Mucosa of descending colon (tissue), 3 donors: Measurements from ENCODE around the gene ZBTB47. TPM values are rescaled to one million over a fixed set of nuclear protein-coding genes. Genes with fewer than 3 reads are reported as not detected.
A peak's percentile ranks its signal among the peaks of the same experiment; 100 is the strongest.

Experiments used
- ATAC-seq: fragments of 200-7000 bp; cut with Tn5 transposase; one replicate; pipeline ENCODE4 v1.9.1; 2020; ENCODE audit warnings: mild to moderate bottlenecking, moderate library complexity
- DNase-seq, 3 donors: peaks; one replicate each; pipeline ENCODE4 v3.0.0-alpha.2; 2020
- H3K36me3 ChIP-seq: fragments of 200-600 bp; one replicate; pipeline ENCODE4 v1.8.0; 2021; ENCODE audit warnings: low read depth, mild to moderate bottlenecking
- H3K4me1 ChIP-seq: fragments of 200-600 bp; one replicate; pipeline ENCODE4 v1.8.0; 2021; ENCODE audit warnings: low read depth, mild to moderate bottlenecking
- H3K4me3 ChIP-seq: fragments of 200-600 bp; one replicate; pipeline ENCODE4 v1.8.0; 2021; ENCODE audit warnings: mild to moderate bottlenecking
- H3K9me3 ChIP-seq: fragments of 200-600 bp; one replicate; pipeline ENCODE4 v1.8.0; 2021; ENCODE audit warnings: mild to moderate bottlenecking
- CTCF ChIP-seq: fragments of 200-600 bp; IDR thresholded peaks from one replicate; pipeline ENCODE4 v1.8.0; 2022; ENCODE audit warnings: antibody characterized with exemption, mild to moderate bottlenecking
- intact Hi-C, 2 donors: fragments of 100-400 bp; cut with DNase I in 1 of 2; cut with micrococcal nuclease in 1 of 2; formaldehyde crosslinking; loops; one replicate each; pipeline versions ENCODE4 v1.11.0 to v1.11.1; 2022; cut with DNase I, micrococcal nuclease
- total RNA-seq, 3 donors: library from RNA; stranded (reverse); fragmentation: NEBNext Ultra II Directional in 2 of 3; extraction: Animal tissue kit (Norgen Biotek cat#: 25700) in 2 of 3; gene quantifications; one replicate each; pipeline versions ENCODE4 v1.2.1 to v1.2.4, GENCODE V29; 2021 to 2023
- donor health status: DM: no; HTN: no; CAD: no; lungs with moderate emphysema.
- donor health status: DM: no; HTN: no; CAD: no.
- donor health status: DM: no; HTN: yes; CAD: no.

Gene ZBTB47
- total RNA-seq, 3 donors from 2014 or later, result 3.1 to 45.5 (median 12.4) TPM

GRCh38 chr3:42680271-42680670, 26.8 kb downstream of the ZBTB47 start:
- no peak for TF ChIP-seq CTCF

GRCh38 chr3:42680806-42681205, 27.3 kb downstream of the ZBTB47 start:
- DNase-seq (no peak), ATAC-seq (no peak)
- Histone ChIP-seq H3K4me3 (no peak overlapping the region), H3K36me3 (no peaks in the 10 kb centered on the region), H3K4me1 (no peaks in the 10 kb centered on the region), H3K9me3 (no peaks in the 10 kb centered on the region)
- intact Hi-C loops, result no loop called here
- no peak for TF ChIP-seq CTCF

More at GRCh38 chr3:42680271-42680670, 26.8 kb downstream of the ZBTB47 start:
- H3K9me3 ChIP-seq, result no peaks in the 10 kb centered on the region
- H3K36me3 ChIP-seq, result no peaks in the 10 kb centered on the region
- ATAC-seq (no peak), DNase-seq (no peak)
- H3K4me1 ChIP-seq, result no peaks in the 10 kb centered on the region
- intact Hi-C loops, result no loop called here
- no peak overlapping the region for H3K4me3 ChIP-seq

- Histone ChIP-seq H3K9me3 (no peaks in the 10 kb centered on the region), H3K4me1 (no peaks in the 10 kb centered on the region), H3K36me3 (no peaks in the 10 kb centered on the region), H3K4me3 (no peak overlapping the region)
- DNase-seq, result no peak
- no peak for ATAC-seq
- intact Hi-C loops, result no loop called here
- no peak for TF ChIP-seq CTCF
These were observed 28.0 kb downstream of the ZBTB47 start for GRCh38 chr3:42681361-42682038.

- ATAC-seq, result no peak
- Histone ChIP-seq H3K9me3 (no peaks in the 10 kb centered on the region), H3K4me3 (no peak overlapping the region), H3K4me1 (no peaks in the 10 kb centered on the region), H3K36me3 (no peaks in the 10 kb centered on the region)
- intact Hi-C loops, result no loop called here
- no peak for TF ChIP-seq CTCF
- DNase-seq, result peak in 2 of 3 donors; percentile 8 to 26
These were observed 29.0 kb downstream of the ZBTB47 start for GRCh38 chr3:42682301-42683070.

- ATAC-seq, result peak; percentile 89
- intact Hi-C loops, result no loop called here
- Histone ChIP-seq H3K36me3 (no peaks in the 10 kb centered on the region), H3K4me1 (no peaks in the 10 kb centered on the region), H3K9me3 (no peaks in the 10 kb centered on the region), H3K4me3 (no peak overlapping the region)
- peak; percentile 37 to 63 (median 56) for DNase-seq
- TF ChIP-seq CTCF, result no peak
These were observed 30.5 kb downstream of the ZBTB47 start for GRCh38 chr3:42683875-42684598.
